Measurements from ENCODE around the gene GALNT18.

GRCh38 chr11:11302565-11302964 lies 319.2 kb downstream of the GALNT18 start:
- TF ChIP-seq JUND (IDR thresholded peaks at IDR 0.05) (no peak), CTCF (IDR thresholded peaks at IDR 0.05; ENCODE audit: low read depth, low read length, missing input control) (no peak), SP1 (IDR thresholded peaks at IDR 0.05) (no peak), EGR1 (IDR thresholded peaks at IDR 0.05; ENCODE audit: low read depth in 2 of 2) (no peak), FOXA2 (IDR thresholded peaks at IDR 0.05) (no peak), YY1 (IDR thresholded peaks at IDR 0.05) (no peak), RAD21 (IDR thresholded peaks at IDR 0.05) (no peak), GABPA (IDR thresholded peaks at IDR 0.05 in 1 of 2, conservative IDR thresholded peaks at IDR 0.05 in 1 of 2) (no peak), FOXA1 (IDR thresholded peaks at IDR 0.05) (no peak), MAX (IDR thresholded peaks at IDR 0.05) (no peak), REST (IDR thresholded peaks at IDR 0.05) (no peak)
- TF ChIP-seq, protein P1, sequence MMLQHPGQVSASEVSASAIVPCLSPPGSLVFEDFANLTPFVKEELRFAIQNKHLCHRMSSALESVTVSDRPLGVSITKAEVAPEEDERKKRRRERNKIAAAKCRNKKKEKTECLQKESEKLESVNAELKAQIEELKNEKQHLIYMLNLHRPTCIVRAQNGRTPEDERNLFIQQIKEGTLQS (IDR thresholded peaks at IDR 0.05): no peak
- TF ChIP-seq, protein P2, sequence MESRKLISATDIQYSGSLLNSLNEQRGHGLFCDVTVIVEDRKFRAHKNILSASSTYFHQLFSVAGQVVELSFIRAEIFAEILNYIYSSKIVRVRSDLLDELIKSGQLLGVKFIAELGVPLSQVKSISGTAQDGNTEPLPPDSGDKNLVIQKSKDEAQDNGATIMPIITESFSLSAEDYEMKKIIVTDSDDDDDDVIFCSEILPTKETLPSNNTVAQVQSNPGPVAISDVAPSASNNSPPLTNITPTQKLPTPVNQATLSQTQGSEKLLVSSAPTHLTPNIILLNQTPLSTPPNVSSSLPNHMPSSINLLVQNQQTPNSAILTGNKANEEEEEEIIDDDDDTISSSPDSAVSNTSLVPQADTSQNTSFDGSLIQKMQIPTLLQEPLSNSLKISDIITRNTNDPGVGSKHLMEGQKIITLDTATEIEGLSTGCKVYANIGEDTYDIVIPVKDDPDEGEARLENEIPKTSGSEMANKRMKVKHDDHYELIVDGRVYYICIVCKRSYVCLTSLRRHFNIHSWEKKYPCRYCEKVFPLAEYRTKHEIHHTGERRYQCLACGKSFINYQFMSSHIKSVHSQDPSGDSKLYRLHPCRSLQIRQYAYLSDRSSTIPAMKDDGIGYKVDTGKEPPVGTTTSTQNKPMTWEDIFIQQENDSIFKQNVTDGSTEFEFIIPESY (IDR thresholded peaks at IDR 0.05): no peak

Measured in liver (tissue), 3 donors.